Common myeloid progenitor, CD34-positive (primary cell): ENCODE data around the gene NRG3.

Source experiments
- CTCF ChIA-PET: fragments of 350-600 bp; sonication (Branson Sonifier 250); formaldehyde crosslinking; loops from one replicate; lab custom pipeline; 2021; ENCODE audit warnings: antibody characterized with exemption; lab: Charles Lee
- POLR2A ChIA-PET: fragments of 350-600 bp; sonication (Branson Sonifier 250); formaldehyde crosslinking; loops from one replicate; lab custom pipeline; 2021; ENCODE audit warnings: antibody characterized with exemption; lab: Charles Lee
- DNase-seq, 3 donors: peaks; one replicate each; pipeline versions ENCODE4 v3.0.0 to v3.0.0-alpha.2; 2013
- H3K27ac ChIP-seq, 2 experiments: 1 replicate in 1 of 2; 2 replicates in 1 of 2; pipeline ENCODE4 v1.7.0; 2013; ENCODE audit warnings: inconsistent platforms in 2 of 2, low read length in 2 of 2, mild to moderate bottlenecking in 2 of 2, low read depth in 1 of 2, moderate library complexity in 1 of 2; ENCODE audit not compliant: severe bottlenecking in 2 of 2, insufficient read depth in 1 of 2, poor library complexity in 1 of 2
- H3K27me3 ChIP-seq, 5 experiments: replicated peaks in 2 of 5; 1 replicate in 3 of 5; 2 replicates in 2 of 5; pipeline versions ENCODE4 v1.6.1 to v1.7.0; 2013; ENCODE audit warnings: low read length in 4 of 5, mild to moderate bottlenecking in 2 of 5, moderate library complexity in 2 of 5, inconsistent platforms in 1 of 5; ENCODE audit not compliant: insufficient read depth in 5 of 5, control insufficient read depth in 4 of 5
- H3K36me3 ChIP-seq, 4 experiments: 1 replicate in 2 of 4; 2 replicates in 2 of 4; pipeline versions ENCODE4 v1.6.1 to v1.7.0; 2013; ENCODE audit warnings: low read length in 3 of 4, control low read depth in 1 of 4, mild to moderate bottlenecking in 1 of 4; ENCODE audit not compliant: control insufficient read depth in 4 of 4, insufficient read depth in 4 of 4
- H3K4me1 ChIP-seq, 4 experiments: 1 replicate in 3 of 4; 2 replicates in 1 of 4; pipeline versions ENCODE4 v1.6.1 to v1.7.1; 2013; ENCODE audit warnings: low read length in 3 of 4, mild to moderate bottlenecking in 3 of 4, control low read depth in 1 of 4, inconsistent platforms in 1 of 4, moderate library complexity in 1 of 4; ENCODE audit not compliant: control insufficient read depth in 4 of 4, insufficient read depth in 4 of 4; ENCODE audit errors: control extremely low read depth in 1 of 4
- H3K4me3 ChIP-seq, 7 experiments: 1 replicate in 4 of 7; 2 replicates in 3 of 7; pipeline versions ENCODE4 v1.5.1 to v1.7.0; 2013; ENCODE audit warnings: mild to moderate bottlenecking in 7 of 7, low read length in 6 of 7, moderate library complexity in 6 of 7, inconsistent platforms in 2 of 7, low read depth in 2 of 7, control low read depth in 1 of 7; ENCODE audit not compliant: insufficient read depth in 4 of 7, control insufficient read depth in 1 of 7; ENCODE audit errors: extremely low read depth in 1 of 7
- H3K9me3 ChIP-seq, 5 experiments: 1 replicate in 4 of 5; 2 replicates in 1 of 5; pipeline versions ENCODE4 v1.6.1 to v1.7.1; 2013; ENCODE audit warnings: low read length in 4 of 5, mild to moderate bottlenecking in 2 of 5, inconsistent platforms in 1 of 5, low read depth in 1 of 5, moderate library complexity in 1 of 5; ENCODE audit not compliant: control insufficient read depth in 4 of 5, insufficient read depth in 2 of 5; ENCODE audit errors: control extremely low read depth in 1 of 5
- WGBS: methylation state at CpG from one replicate; pipeline ENCODE4 v1.1.5; 2013; ENCODE audit not compliant: insufficient coverage; 5-methylcytosine and 5-hydroxymethylcytosine counted together

NRG3 gene

GRCh38 chr10:81950358-81950757 is 75.4 kb downstream of the NRG3 start:
- Histone ChIP-seq H3K27ac (no peak overlapping the region), H3K4me3 (no peak overlapping the region), H3K36me3 (no peaks in the 10 kb centered on the region), H3K4me1 (no peaks in the 10 kb centered on the region), H3K9me3 (no peaks in the 10 kb centered on the region), H3K27me3 (no peaks in the 10 kb centered on the region)
- ChIA-PET POLR2A (no interaction called here), CTCF (no interaction called here)
- DNase-seq, result no peak
- 85% methylated on average over 2 of the region's 2 CpGs for whole genome bisulfite sequencing

GRCh38 chr10:81953420-81953819 is 78.4 kb downstream of the NRG3 start:
- DNase-seq, result no peak
- H3K4me1 ChIP-seq, result no peaks in the 10 kb centered on the region
- ChIA-PET POLR2A (no interaction called here), CTCF (no interaction called here)
- H3K4me3 ChIP-seq, result no peak overlapping the region
- H3K27ac ChIP-seq, result no peak overlapping the region
- no peaks in the 10 kb centered on the region for H3K36me3 ChIP-seq
- no peaks in the 10 kb centered on the region for H3K9me3 ChIP-seq
- no peaks in the 10 kb centered on the region for H3K27me3 ChIP-seq

- no peaks in the 10 kb centered on the region for H3K4me1 ChIP-seq
- no peak overlapping the region for H3K4me3 ChIP-seq
- ChIA-PET CTCF (no interaction called here), POLR2A (no interaction called here)
- no peaks in the 10 kb centered on the region for H3K27me3 ChIP-seq
- WGBS, result 0% methylated on average over 1 of the region's 2 CpGs
- DNase-seq, result no peak
- no peaks in the 10 kb centered on the region for H3K9me3 ChIP-seq
- no peak overlapping the region for H3K27ac ChIP-seq
- no peaks in the 10 kb centered on the region for H3K36me3 ChIP-seq
Observed at GRCh38 chr10:81957976-81958375, 83.0 kb downstream of the NRG3 start.

GRCh38 chr10:81959016-81959415 is 84.0 kb downstream of the NRG3 start:
- ChIA-PET CTCF (no interaction called here), POLR2A (no interaction called here)
- no peaks in the 10 kb centered on the region for H3K4me1 ChIP-seq
- H3K9me3 ChIP-seq, result no peaks in the 10 kb centered on the region
- DNase-seq, result no peak
- H3K36me3 ChIP-seq, result no peaks in the 10 kb centered on the region
- no peak overlapping the region for H3K4me3 ChIP-seq
- H3K27ac ChIP-seq, result no peak overlapping the region
- H3K27me3 ChIP-seq, result no peaks in the 10 kb centered on the region

GRCh38 chr10:81961451-81962184 is 86.6 kb downstream of the NRG3 start:
- POLR2A ChIA-PET, result no interaction called here
- WGBS, result 81% methylated on average over 2 of the region's 2 CpGs

GRCh38 chr10:81963606-81964005 is 88.6 kb downstream of the NRG3 start:
- Histone ChIP-seq H3K27me3 (no peaks in the 10 kb centered on the region), H3K4me3 (no peak overlapping the region), H3K27ac (no peak overlapping the region), H3K9me3 (no peaks in the 10 kb centered on the region), H3K4me1 (no peaks in the 10 kb centered on the region), H3K36me3 (no peaks in the 10 kb centered on the region)
- DNase-seq, result no peak
- 97% methylated on average over 6 of the region's 9 CpGs for WGBS
- ChIA-PET CTCF (no interaction called here), POLR2A (no interaction called here)

More at GRCh38 chr10:81961451-81962184, 86.6 kb downstream of the NRG3 start:
- Histone ChIP-seq H3K4me3 (no peak overlapping the region), H3K27ac (no peak overlapping the region), H3K36me3 (no peaks in the 10 kb centered on the region), H3K9me3 (no peaks in the 10 kb centered on the region), H3K4me1 (no peaks in the 10 kb centered on the region), H3K27me3 (no peaks in the 10 kb centered on the region)
- no peak for DNase-seq
- CTCF ChIA-PET, result no interaction called here

- ChIA-PET POLR2A (no interaction called here), CTCF (no interaction called here)
Observed at GRCh38 chr10:81967716-81968115, 92.7 kb downstream of the NRG3 start.

More at GRCh38 chr10:81967716-81968115, 92.7 kb downstream of the NRG3 start:
- Histone ChIP-seq H3K27me3 (no peaks in the 10 kb centered on the region), H3K4me1 (no peaks in the 10 kb centered on the region), H3K9me3 (peaks cover 0 to 6% (median 0%) of the 10 kb centered on the region in 5 experiments), H3K4me3 (no peak overlapping the region), H3K36me3 (no peaks in the 10 kb centered on the region), H3K27ac (no peak overlapping the region)
- no peak for DNase-seq
